ENCODE results near the gene MAPKAPK5.
"Not testable (repeated sequence)": the region's sequence is repeated elsewhere in the genome, so short reads cannot be mapped to it uniquely, and the experiment has no call there.

- TF ChIP-seq POLR2AphosphoS5, POLR2A, CTCF, EP300 (IDR thresholded peaks at IDR 0.05): not testable (repeated sequence)
These were observed 17.7 kb upstream of the MAPKAPK5 start for GRCh38 chr12:111824312-111824711.

All from gastroesophageal sphincter (tissue), 3 donors.